ENCODE data around the gene CTIF. TPM values are rescaled to one million over a fixed set of nuclear protein-coding genes. Genes with fewer than 3 reads are reported as not detected.

The CTIF gene
- total RNA-seq, 6 experiments from 2014 or later, result 77.6 to 100 (median 79.2) TPM

- H3K27me3 Mint-ChIP-seq (ENCODE audit: insufficient read depth), result peaks cover 2% of the 10 kb centered on the region
- H3K27ac Mint-ChIP-seq, result no peak overlapping the region
Observed at GRCh38 chr18:48581206-48581605, 42.4 kb downstream of the CTIF start.

GRCh38 chr18:48581941-48582340, 43.1 kb downstream of the CTIF start:
- no peak overlapping the region for H3K4me3 Mint-ChIP-seq
- peaks cover 2% of the 10 kb centered on the region for H3K27me3 Mint-ChIP-seq (ENCODE audit: insufficient read depth)
- DNase-seq, result no peak
- peaks cover 62% of the 10 kb centered on the region for H3K4me1 Mint-ChIP-seq (ENCODE audit: low read depth)
- H3K27ac Mint-ChIP-seq, result no peak overlapping the region
- H3K36me3 Mint-ChIP-seq (ENCODE audit: low read depth), result peaks cover 18% of the 10 kb centered on the region
- no peak for TF ChIP-seq CTCF (IDR thresholded peaks at IDR 0.05)
- H3K9me3 Mint-ChIP-seq, result no peaks in the 10 kb centered on the region

More at GRCh38 chr18:48581206-48581605, 42.4 kb downstream of the CTIF start:
- no peak for TF ChIP-seq CTCF (IDR thresholded peaks at IDR 0.05)
- Mint-ChIP-seq H3K4me1 (ENCODE audit: low read depth) (peaks cover 55% of the 10 kb centered on the region), H3K36me3 (ENCODE audit: low read depth) (peaks cover 23% of the 10 kb centered on the region), H3K9me3 (no peaks in the 10 kb centered on the region), H3K4me3 (no peak overlapping the region)
- DNase-seq, result no peak

GRCh38 chr18:48582946-48583345, 44.1 kb downstream of the CTIF start:
- DNase-seq, result no peak
- Mint-ChIP-seq H3K27me3 (ENCODE audit: insufficient read depth) (peaks cover 2% of the 10 kb centered on the region), H3K36me3 (ENCODE audit: low read depth) (peaks cover 9% of the 10 kb centered on the region), H3K27ac (peak overlapping the region; percentile 39; the same call in 1 of the 2 replicates), H3K4me1 (ENCODE audit: low read depth) (peaks cover 64% of the 10 kb centered on the region), H3K9me3 (no peaks in the 10 kb centered on the region), H3K4me3 (no peak overlapping the region)
- no peak for TF ChIP-seq CTCF (IDR thresholded peaks at IDR 0.05)

GRCh38 chr18:48583573-48583972, 44.7 kb downstream of the CTIF start:
- Mint-ChIP-seq H3K27me3 (ENCODE audit: insufficient read depth) (peaks cover 4% of the 10 kb centered on the region), H3K36me3 (ENCODE audit: low read depth) (peaks cover 3% of the 10 kb centered on the region), H3K4me1 (ENCODE audit: low read depth) (peaks cover 66% of the 10 kb centered on the region), H3K27ac (peak overlapping the region; percentile 37), H3K4me3 (no peak overlapping the region), H3K9me3 (no peaks in the 10 kb centered on the region)
- no peak for TF ChIP-seq CTCF (IDR thresholded peaks at IDR 0.05)
- DNase-seq, result no peak

GRCh38 chr18:48589797-48590519, 51.1 kb downstream of the CTIF start:
- no peak for TF ChIP-seq CTCF (IDR thresholded peaks at IDR 0.05)
- peaks cover 4% of the 10 kb centered on the region; the same call in 1 of the 2 replicates for H3K36me3 Mint-ChIP-seq (ENCODE audit: low read depth)
- H3K4me1 Mint-ChIP-seq (ENCODE audit: low read depth), result peaks cover 42% of the 10 kb centered on the region
- H3K27ac Mint-ChIP-seq, result peak overlapping the region; percentile 65
- DNase-seq, result no peak
- no peak overlapping the region for H3K4me3 Mint-ChIP-seq
- H3K27me3 Mint-ChIP-seq (ENCODE audit: insufficient read depth), result peaks cover 5% of the 10 kb centered on the region
- no peaks in the 10 kb centered on the region for H3K9me3 Mint-ChIP-seq
